GM12873 (cell line): ENCODE data around the gene SLC27A3.

Source experiments
- TF ChIP-seq, protein P1 (sequence below): IDR thresholded peaks from 2 replicates; pipeline ENCODE4 v1.5.1; 2012; ENCODE audit warnings: low read depth, mild to moderate bottlenecking, moderate library complexity, low read length, control low read depth; ENCODE audit not compliant: insufficient read depth; ENCODE audit errors: missing control alignments

Gene SLC27A3

DNA sequence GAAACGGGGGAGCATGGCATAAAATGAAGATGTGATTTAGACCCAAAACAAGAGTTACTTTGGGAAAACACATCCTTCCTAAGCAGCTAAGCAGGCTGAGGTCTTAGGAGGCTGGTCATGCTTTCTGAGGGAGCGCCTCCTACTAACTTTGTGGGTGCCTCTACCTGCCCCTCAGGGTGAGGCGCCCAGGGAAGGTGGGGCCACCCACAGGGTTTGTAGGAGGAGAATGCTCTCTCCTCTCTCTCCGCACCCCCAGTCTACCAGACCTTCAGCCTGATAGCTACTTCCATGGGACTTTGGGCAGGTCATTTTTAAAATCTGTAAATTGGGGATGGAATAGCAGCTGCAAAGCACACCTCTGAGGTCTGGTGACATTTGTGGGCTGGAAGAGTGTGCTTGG, 23.8 kb downstream of the SLC27A3 start:
- TF ChIP-seq, protein P1, sequence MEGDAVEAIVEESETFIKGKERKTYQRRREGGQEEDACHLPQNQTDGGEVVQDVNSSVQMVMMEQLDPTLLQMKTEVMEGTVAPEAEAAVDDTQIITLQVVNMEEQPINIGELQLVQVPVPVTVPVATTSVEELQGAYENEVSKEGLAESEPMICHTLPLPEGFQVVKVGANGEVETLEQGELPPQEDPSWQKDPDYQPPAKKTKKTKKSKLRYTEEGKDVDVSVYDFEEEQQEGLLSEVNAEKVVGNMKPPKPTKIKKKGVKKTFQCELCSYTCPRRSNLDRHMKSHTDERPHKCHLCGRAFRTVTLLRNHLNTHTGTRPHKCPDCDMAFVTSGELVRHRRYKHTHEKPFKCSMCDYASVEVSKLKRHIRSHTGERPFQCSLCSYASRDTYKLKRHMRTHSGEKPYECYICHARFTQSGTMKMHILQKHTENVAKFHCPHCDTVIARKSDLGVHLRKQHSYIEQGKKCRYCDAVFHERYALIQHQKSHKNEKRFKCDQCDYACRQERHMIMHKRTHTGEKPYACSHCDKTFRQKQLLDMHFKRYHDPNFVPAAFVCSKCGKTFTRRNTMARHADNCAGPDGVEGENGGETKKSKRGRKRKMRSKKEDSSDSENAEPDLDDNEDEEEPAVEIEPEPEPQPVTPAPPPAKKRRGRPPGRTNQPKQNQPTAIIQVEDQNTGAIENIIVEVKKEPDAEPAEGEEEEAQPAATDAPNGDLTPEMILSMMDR, result no peak

GRCh38 chr1:153799566-153800465, 24.6 kb downstream of the SLC27A3 start:
- TF ChIP-seq, protein P1, result no peak

GRCh38 chr1:153800516-153800915, 25.3 kb downstream of the SLC27A3 start:
- TF ChIP-seq, protein P1, result no peak

GRCh38 chr1:153801028-153801625, 25.9 kb downstream of the SLC27A3 start:
- TF ChIP-seq, protein P1, result no peak

DNA sequence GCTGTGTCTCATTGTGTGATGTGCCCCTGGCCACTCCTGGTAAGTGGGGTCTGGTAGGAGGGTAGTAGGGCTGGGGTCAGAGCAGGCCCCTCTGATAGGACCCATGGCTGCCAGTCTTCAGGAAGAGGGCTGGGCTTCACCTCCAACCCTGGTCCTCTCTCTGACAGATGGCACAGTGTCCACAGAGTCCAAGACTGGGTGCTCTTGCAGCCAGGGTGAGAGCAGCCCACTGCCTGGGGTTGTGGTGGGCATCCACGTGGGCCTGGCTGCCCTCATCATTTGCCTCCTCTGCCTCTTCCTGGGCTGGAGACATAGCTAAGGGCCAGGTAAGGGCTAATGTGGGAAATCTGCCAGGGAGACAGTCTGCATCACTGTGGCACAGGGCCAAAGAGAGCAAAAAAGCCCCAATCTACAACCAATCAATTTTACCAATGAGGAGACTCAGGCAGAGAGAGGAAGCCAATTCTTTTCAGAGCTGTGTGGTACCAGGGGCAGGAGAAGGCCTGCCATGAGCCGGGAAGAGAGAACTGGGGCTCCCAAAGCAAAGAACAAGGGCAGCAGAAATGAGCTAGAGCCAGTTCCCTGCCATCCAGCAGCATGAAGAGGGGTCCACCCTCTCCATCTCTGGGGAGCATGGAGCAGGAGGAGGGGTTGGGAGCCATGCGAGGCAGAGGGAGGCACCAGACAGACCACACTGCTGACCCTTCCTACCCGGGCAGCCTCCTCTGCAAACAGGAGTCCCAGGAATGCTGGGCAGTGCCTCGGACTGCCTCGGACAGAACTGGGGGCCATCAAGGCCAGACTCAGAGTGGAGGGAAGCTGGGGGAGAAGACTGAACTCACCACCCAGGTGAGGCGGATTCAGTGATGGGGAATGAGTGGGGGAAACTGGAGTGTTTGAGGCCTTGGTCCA, 26.8 kb downstream of the SLC27A3 start:
- TF ChIP-seq, protein P1, result no peak

DNA sequence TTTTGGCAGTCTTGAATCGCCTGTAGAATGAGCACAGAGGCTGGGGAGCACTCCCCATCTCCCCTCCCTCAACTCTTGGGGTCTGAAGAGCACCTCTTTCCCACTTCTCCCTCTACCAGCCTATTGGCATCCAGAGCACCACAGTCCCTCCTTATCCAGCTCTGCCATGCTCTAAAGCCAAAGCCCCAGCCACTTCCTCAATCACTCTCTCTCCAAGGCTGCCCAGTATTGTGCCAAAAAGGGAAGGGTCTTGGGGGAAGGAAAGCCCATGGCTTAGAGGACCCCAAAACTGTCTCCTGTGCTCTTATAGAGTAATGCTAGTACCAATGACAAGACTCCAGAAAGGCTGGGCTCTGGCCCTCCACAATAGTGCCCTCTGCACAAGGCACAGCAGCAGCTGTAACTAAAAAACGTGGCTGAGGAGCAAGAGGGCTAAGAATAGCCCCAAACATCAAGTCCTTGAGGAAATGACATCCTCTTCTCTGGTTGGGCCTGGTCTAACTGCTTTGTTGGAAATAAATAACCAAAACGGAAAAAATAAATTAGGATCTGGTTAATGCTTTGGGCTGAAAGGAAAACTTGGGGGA, 28.4 kb downstream of the SLC27A3 start:
- TF ChIP-seq, protein P1, result no peak
